K562 (cell line): ENCODE measurements around the gene OBSCN. TPM values are rescaled to one million over a fixed set of nuclear protein-coding genes. Genes with fewer than 3 reads are reported as not detected.
A peak's percentile ranks its signal among the peaks of the same experiment; 100 is the strongest.

ENCODE experiments used
- ATF3 ChIP-seq, 2 experiments: fragments of 450-650 bp in 1 of 2; sonication (generic) in 1 of 2; formaldehyde crosslinking in 1 of 2; IDR thresholded peaks in 1 of 2; conservative IDR thresholded peaks in 1 of 2; 2 replicates each; pipeline versions ENCODE4 v1.6.1 to v1.8.1; 2016 to 2023; ENCODE audit warnings: mild to moderate bottlenecking in 2 of 2, moderate library complexity in 2 of 2, inconsistent platforms in 1 of 2, missing genetic modification reagents in 1 of 2
- CHD7 ChIP-seq: fragments of 200-600 bp; sonication (generic); IDR thresholded peaks from one replicate; pipeline ENCODE4 v1.6.1; 2012; ENCODE audit warnings: mild to moderate bottlenecking, low read depth, low read length, inconsistent platforms
- ELK1 ChIP-seq: sonication (generic); formaldehyde crosslinking; IDR thresholded peaks from 2 replicates; pipeline ENCODE4 v1.8.1; 2022; ENCODE audit warnings: missing genetic modification reagents
- HDAC2 ChIP-seq: fragments of 450-650 bp; IDR thresholded peaks from 2 replicates; pipeline ENCODE4 v1.6.1; 2016; ENCODE audit warnings: mild to moderate bottlenecking
- PML ChIP-seq: IDR thresholded peaks from 2 replicates; pipeline ENCODE4 v1.6.1; 2012; ENCODE audit warnings: low read length, inconsistent platforms
- RBM15 ChIP-seq: fragments of 200-400 bp; formaldehyde crosslinking; IDR thresholded peaks from 2 replicates; pipeline ENCODE4 v1.6.1; 2018; ENCODE audit warnings: mild to moderate bottlenecking, low read length, moderate library complexity; ENCODE audit not compliant: insufficient read depth
- ZNF224 ChIP-seq: sonication (generic); formaldehyde crosslinking; IDR thresholded peaks from 2 replicates; pipeline ENCODE4 v1.8.0; 2022; ENCODE audit warnings: mild to moderate bottlenecking, missing genetic modification reagents
- ZNF280B ChIP-seq: fragments of 250-450 bp; sonication (Bioruptor Pico); IDR thresholded peaks from 2 replicates; pipeline ENCODE4 v1.5.1; 2021; ENCODE audit warnings: mild to moderate bottlenecking
- polyA plus RNA-seq, 8 experiments: library from polyadenylated mRNA; depleted of rRNA in 4 of 8; stranded (reverse) in 5 of 8; unstranded in 3 of 8; fragments of >200 nt; fragmentation: Nextera tagmentation in 2 of 8; fragmentation: Illumina TruSeq in 1 of 8; extraction: Ambion mirVana in 2 of 8; extraction: Trizol in 1 of 8; gene quantifications; 2 replicates each; pipeline versions ENCODE4 v1.2.1 to v1.2.3, GENCODE V29; 2011 to 2014; ENCODE audit warnings: inconsistent platforms in 1 of 8, missing spikeins in 1 of 8
- total RNA-seq, 7 experiments: library from RNA; depleted of rRNA in 6 of 7; stranded (reverse); fragments of >200 nt in 6 of 7; fragmentation: Illumina TruSeq in 2 of 7; extraction: Trizol in 2 of 7; gene quantifications; 2 replicates each; pipeline versions ENCODE4 v1.2.1 to v1.2.3, GENCODE V29; 2011 to 2021; ENCODE audit warnings: low replicate concordance in 1 of 7

OBSCN gene
- total and polyA plus RNA-seq, 9 of the 15 experiments (the other 6 are each of a cell fraction or from before 2014, with no cell fraction given) = 0.18 to 19.7 (median 3.6) TPM

- TF ChIP-seq ZNF280B (CRISPR knock-in tag) = no peak
- TF ChIP-seq PML = peak; percentile 81; the same call in 1 of the 2 replicates
- peak; percentile 69 for TF ChIP-seq ATF3 (IDR thresholded peaks at IDR 0.05)
- peak; percentile 50; the same call in 1 of the 2 replicates for TF ChIP-seq ATF3 (CRISPR knock-in tag; conservative IDR thresholded peaks at IDR 0.05)
- TF ChIP-seq CHD7 = no peak
- TF ChIP-seq HDAC2 = peak; percentile 94
- no peak for TF ChIP-seq ELK1 (CRISPR knock-in tag)
- no peak for TF ChIP-seq RBM15
- no peak for TF ChIP-seq ZNF224 (CRISPR knock-in tag)
Measured at GRCh38 chr1:228368801-228369607, 161.2 kb downstream of the OBSCN start (continued).
